Measurements from ENCODE around the gene CBLN1. TPM values are rescaled to one million over a fixed set of nuclear protein-coding genes. Genes with fewer than 3 reads are reported as not detected.

CBLN1 gene
- total and polyA plus RNA-seq, 2 donors (not counting 1 experiment from before 2014, with no cell fraction given): not detected

- Histone ChIP-seq H3K4me2 (ENCODE audit: extremely low read depth, insufficient read depth, low read length) (no peak overlapping the region), H3K9ac (ENCODE audit: insufficient read depth, low read length) (no peak overlapping the region), H3K4me1 (ENCODE audit: control insufficient read depth, extremely low read depth, insufficient read depth, low read length) (no peaks in the 10 kb centered on the region), H4K20me1 (ENCODE audit: control insufficient read depth, extremely low read depth, insufficient read depth, low read length) (no peaks in the 10 kb centered on the region), H3K27ac (ENCODE audit: insufficient read depth, low read length) (no peak overlapping the region), H3K4me3 (replicated peaks in 1 of 4; ENCODE audit: control extremely low read depth in 1 of 4, insufficient read depth in 1 of 4, low read depth in 3 of 4, low read length in 4 of 4) (no peak overlapping the region), H3K79me2 (ENCODE audit: control insufficient read depth, insufficient read depth, low read length) (no peaks in the 10 kb centered on the region), H2AFZ (ENCODE audit: low read length) (no peak overlapping the region), H3K27me3 (ENCODE audit: control insufficient read depth, insufficient read depth, low read length) (peaks cover 42% of the 10 kb centered on the region), H3K36me3 (ENCODE audit: control insufficient read depth, insufficient read depth, low read length) (no peaks in the 10 kb centered on the region), H3K9me3 (ENCODE audit: control insufficient read depth, insufficient read depth, low read depth, low read length) (no peaks in the 10 kb centered on the region)
- no peak for DNase-seq (ENCODE audit: low read depth in 2 of 2)
- TF ChIP-seq CTCF (conservative IDR thresholded peaks at IDR 0.05 in 1 of 2, IDR thresholded peaks at IDR 0.05 in 1 of 2; ENCODE audit: low read depth in 1 of 2, low read length in 2 of 2): no peak
- no peak for TF ChIP-seq EZH2 (IDR thresholded peaks at IDR 0.05; ENCODE audit: low read length, missing control alignments)
These were observed 4.3 kb downstream of the CBLN1 start for GRCh38 chr16:49277386-49277742.

GRCh38 chr16:49276646-49277385 lies 4.8 kb downstream of the CBLN1 start:
- Histone ChIP-seq H3K36me3 (ENCODE audit: control insufficient read depth, insufficient read depth, low read length) (no peaks in the 10 kb centered on the region), H2AFZ (ENCODE audit: low read length) (no peak overlapping the region), H3K4me2 (ENCODE audit: extremely low read depth, insufficient read depth, low read length) (no peak overlapping the region), H3K27ac (ENCODE audit: insufficient read depth, low read length) (no peak overlapping the region), H4K20me1 (ENCODE audit: control insufficient read depth, extremely low read depth, insufficient read depth, low read length) (no peaks in the 10 kb centered on the region), H3K9ac (ENCODE audit: insufficient read depth, low read length) (no peak overlapping the region), H3K79me2 (ENCODE audit: control insufficient read depth, insufficient read depth, low read length) (no peaks in the 10 kb centered on the region), H3K4me1 (ENCODE audit: control insufficient read depth, extremely low read depth, insufficient read depth, low read length) (no peaks in the 10 kb centered on the region), H3K4me3 (replicated peaks in 1 of 4; ENCODE audit: control extremely low read depth in 1 of 4, insufficient read depth in 1 of 4, low read depth in 3 of 4, low read length in 4 of 4) (no peak overlapping the region), H3K27me3 (ENCODE audit: control insufficient read depth, insufficient read depth, low read length) (peaks cover 42% of the 10 kb centered on the region), H3K9me3 (ENCODE audit: control insufficient read depth, insufficient read depth, low read depth, low read length) (no peaks in the 10 kb centered on the region)
- no peak for DNase-seq (ENCODE audit: low read depth in 2 of 2)
- no peak for TF ChIP-seq EZH2 (IDR thresholded peaks at IDR 0.05; ENCODE audit: low read length, missing control alignments)
- TF ChIP-seq CTCF (conservative IDR thresholded peaks at IDR 0.05 in 1 of 2, IDR thresholded peaks at IDR 0.05 in 1 of 2; ENCODE audit: low read depth in 1 of 2, low read length in 2 of 2): no peak

- Histone ChIP-seq H3K9me3 (ENCODE audit: control insufficient read depth, insufficient read depth, low read depth, low read length) (no peaks in the 10 kb centered on the region), H3K4me3 (replicated peaks in 1 of 4; ENCODE audit: control extremely low read depth in 1 of 4, insufficient read depth in 1 of 4, low read depth in 3 of 4, low read length in 4 of 4) (no peak overlapping the region), H3K79me2 (ENCODE audit: control insufficient read depth, insufficient read depth, low read length) (no peaks in the 10 kb centered on the region), H3K4me1 (ENCODE audit: control insufficient read depth, extremely low read depth, insufficient read depth, low read length) (no peaks in the 10 kb centered on the region), H3K27ac (ENCODE audit: insufficient read depth, low read length) (no peak overlapping the region), H4K20me1 (ENCODE audit: control insufficient read depth, extremely low read depth, insufficient read depth, low read length) (no peaks in the 10 kb centered on the region), H2AFZ (ENCODE audit: low read length) (no peak overlapping the region), H3K27me3 (ENCODE audit: control insufficient read depth, insufficient read depth, low read length) (peaks cover 39% of the 10 kb centered on the region), H3K9ac (ENCODE audit: insufficient read depth, low read length) (no peak overlapping the region), H3K36me3 (ENCODE audit: control insufficient read depth, insufficient read depth, low read length) (no peaks in the 10 kb centered on the region), H3K4me2 (ENCODE audit: extremely low read depth, insufficient read depth, low read length) (no peak overlapping the region)
- TF ChIP-seq EZH2 (IDR thresholded peaks at IDR 0.05; ENCODE audit: low read length, missing control alignments) (no peak), CTCF (conservative IDR thresholded peaks at IDR 0.05 in 1 of 2, IDR thresholded peaks at IDR 0.05 in 1 of 2; ENCODE audit: low read depth in 1 of 2, low read length in 2 of 2) (no peak)
- DNase-seq (ENCODE audit: low read depth in 2 of 2): no peak
These were observed 5.8 kb downstream of the CBLN1 start for GRCh38 chr16:49275870-49276269.

All from fibroblast of lung (primary cell).